HG03280 (cell line): ENCODE results near the gene TUBGCP6.

Experiments
- ATAC-seq: cut with Tn5 transposase; IDR thresholded peaks from one replicate; pipeline ENCODE4 v1.9.1; 2021; ENCODE audit warnings: mild to moderate bottlenecking, moderate library complexity; ENCODE audit not compliant: unreplicated experiment

Gene TUBGCP6

GRCh38 chr22:50198624-50199017 lies 46.2 kb downstream of the TUBGCP6 start:
- no peak for ATAC-seq

DNA sequence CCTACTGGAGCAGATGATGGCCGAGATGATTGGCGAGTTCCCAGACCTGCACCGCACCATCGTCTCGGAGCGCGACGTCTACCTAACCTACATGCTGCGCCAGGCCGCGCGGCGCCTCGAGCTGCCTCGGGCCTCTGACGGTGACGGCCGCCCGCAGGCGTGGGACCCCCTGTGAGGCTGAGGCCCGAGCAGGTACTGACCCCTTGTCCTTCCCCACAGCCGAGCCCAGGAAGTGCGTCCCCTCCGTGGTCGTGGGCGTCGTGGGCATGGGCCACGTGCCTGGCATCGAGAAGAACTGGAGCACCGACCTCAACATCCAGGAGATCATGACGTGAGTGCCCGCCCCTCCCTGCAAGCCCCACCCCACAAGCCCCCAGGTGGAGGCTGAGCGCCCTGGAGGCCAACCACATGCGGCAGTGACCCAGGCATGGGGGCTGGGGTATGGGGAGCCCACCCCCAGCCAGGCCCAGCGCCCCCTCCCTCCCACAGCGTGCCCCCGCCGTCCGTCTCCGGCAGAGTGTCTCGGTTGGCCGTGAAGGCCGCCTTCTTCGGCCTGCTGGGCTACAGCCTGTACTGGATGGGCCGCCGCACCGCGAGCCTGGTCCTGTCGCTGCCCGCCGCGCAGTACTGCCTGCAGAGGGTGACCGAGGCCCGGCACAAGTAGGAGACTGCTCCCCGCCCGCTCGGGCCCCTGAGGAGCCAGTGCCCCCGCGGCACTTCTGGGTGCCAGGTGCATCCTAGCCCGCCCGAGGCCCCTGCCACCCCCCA lies 46.8 kb downstream of the TUBGCP6 start:
- no peak for ATAC-seq

GRCh38 chr22:50197000-50197800 lies 47.6 kb downstream of the TUBGCP6 start:
- no peak for ATAC-seq

DNA sequence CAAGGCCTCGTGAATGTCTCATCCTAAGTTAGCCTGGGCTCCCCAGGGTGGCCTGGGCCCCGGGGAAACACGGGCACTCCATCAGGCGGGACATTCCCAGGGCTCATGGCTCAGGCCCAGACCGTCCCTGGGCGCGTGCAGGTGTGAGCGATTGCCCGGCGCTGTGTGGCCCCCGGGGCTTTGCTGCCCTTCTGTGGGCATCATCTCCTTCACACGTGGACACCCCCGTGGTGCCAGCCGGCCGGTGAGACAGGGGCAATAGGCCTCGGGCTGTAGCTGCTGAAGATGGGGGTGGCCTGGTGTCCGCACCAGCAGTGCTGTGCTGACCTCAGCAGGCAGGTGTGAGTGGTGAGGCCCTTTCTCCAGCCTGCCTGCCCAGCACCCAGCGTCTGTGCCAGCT lies 48.6 kb downstream of the TUBGCP6 start:
- ATAC-seq, result no peak

- no peak for ATAC-seq
Measured at GRCh38 chr22:50194037-50194805, 50.6 kb downstream of the TUBGCP6 start.

DNA sequence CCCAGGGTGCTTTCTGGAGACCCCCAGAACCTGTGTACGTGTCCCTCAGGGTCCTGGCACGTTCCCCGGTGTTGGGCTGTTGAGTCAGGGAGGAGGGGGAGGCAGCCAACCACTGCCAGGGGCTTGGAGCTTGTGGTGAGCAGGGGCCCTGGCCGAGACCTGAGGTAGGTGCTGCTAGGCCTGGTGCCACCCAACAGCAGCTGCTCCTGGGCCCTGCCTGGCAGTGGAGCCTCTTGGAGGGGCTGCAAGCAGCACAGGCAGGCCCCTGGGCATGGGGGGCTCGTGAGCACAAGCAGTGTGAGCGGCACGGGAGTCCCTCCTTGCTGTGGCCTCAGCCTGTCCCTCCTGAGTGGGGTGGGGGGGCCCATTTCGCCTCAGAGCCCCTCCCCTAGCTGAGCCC lies 51.2 kb downstream of the TUBGCP6 start:
- no peak for ATAC-seq

- no peak for ATAC-seq
Measured at GRCh38 chr22:50192436-50193204, 52.2 kb downstream of the TUBGCP6 start.

GRCh38 chr22:50190941-50191741 lies 53.7 kb downstream of the TUBGCP6 start:
- peak; percentile 28 for ATAC-seq

DNA sequence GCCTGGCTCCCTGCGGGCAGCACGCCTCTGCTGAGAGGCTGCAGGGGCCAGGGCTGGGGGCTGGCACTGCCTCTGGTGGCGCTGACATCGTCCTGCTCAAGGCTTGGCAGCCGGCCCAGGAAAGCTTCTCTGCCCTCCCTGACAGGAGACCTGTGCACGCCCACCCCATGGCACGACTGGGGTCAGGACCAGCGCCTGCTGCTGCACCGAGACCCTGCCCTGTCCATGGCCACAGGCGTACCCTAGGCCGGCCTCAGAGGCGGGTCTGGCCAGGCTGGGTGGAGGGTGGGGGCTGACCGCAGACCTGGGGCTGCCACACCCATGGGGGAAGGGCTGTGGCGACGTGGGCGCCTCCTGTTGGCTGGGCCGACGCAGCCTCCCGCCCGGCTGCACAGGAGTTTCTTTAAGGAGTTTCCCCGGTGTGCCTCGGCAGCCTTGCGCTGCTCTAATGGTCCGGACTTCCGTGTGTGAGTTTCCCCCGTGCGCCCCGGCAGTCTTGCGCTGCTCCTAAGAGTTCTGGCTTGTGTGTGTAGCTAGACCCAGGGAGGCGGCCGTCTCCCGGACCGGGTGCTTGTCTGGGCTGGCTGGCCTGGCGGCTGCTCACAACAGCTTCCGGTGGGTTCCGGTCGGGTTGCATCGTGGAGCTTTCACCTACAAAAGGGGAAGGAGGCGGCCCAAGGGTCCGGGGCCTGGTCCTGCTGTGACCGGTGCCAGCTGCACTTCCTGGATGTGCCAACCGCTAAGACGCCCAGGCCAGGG lies 54.5 kb downstream of the TUBGCP6 start:
- peak; percentile 36 for ATAC-seq

DNA sequence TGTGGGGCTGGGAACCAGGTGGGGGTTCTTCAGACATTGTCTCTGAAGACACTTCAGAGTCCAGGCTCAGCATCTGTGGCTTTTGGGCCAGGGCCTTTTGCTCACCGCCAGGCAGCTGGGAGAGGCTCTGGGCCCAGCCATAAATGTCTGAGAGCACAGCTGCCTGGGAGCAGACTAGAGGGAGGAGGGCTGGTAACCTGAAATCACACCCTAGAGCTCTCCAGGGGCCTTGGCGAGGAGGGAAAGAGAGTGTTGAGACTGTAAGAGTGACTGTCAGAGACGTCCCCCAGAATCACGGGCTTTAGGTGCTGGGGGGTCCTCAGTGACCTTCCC lies 55.0 kb downstream of the TUBGCP6 start:
- no peak for ATAC-seq

DNA sequence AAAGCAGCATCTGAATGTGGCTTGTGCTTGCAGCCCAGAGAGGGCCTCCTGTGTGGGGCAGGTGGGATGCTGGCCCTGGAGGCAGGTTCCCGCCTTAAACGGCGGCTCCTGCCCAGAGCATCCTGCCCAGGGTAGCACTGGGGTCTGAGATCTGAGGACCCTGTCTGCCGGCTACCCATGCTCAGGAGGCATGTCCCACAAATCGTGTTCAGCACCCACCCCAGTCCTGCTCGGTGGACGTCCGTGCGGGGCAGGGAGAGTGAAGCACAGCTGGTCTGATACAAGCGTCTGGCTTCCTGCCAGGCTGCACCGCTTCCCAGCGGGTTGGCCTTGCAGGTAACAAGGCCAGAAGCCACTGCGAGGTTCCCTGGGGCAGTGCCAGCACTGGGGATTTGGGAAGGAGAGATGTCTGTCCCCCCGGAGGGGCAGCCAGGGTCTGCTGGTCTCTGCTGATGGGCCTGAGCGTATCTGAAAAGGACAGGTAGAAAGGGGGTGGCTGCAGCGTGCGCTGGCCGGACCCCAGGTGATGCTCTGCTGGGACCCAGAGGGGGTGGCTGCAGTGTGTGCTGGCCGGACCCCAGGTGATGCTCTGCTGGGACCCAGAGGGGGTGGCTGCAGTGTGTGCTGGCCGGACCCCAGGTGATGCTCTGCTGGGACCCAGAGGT lies 55.5 kb downstream of the TUBGCP6 start:
- ATAC-seq, result no peak

- no peak for ATAC-seq
Measured at GRCh38 chr22:50188356-50188755, 56.5 kb downstream of the TUBGCP6 start.

- ATAC-seq, result no peak
Measured at GRCh38 chr22:50186761-50187523, 57.9 kb downstream of the TUBGCP6 start.

DNA sequence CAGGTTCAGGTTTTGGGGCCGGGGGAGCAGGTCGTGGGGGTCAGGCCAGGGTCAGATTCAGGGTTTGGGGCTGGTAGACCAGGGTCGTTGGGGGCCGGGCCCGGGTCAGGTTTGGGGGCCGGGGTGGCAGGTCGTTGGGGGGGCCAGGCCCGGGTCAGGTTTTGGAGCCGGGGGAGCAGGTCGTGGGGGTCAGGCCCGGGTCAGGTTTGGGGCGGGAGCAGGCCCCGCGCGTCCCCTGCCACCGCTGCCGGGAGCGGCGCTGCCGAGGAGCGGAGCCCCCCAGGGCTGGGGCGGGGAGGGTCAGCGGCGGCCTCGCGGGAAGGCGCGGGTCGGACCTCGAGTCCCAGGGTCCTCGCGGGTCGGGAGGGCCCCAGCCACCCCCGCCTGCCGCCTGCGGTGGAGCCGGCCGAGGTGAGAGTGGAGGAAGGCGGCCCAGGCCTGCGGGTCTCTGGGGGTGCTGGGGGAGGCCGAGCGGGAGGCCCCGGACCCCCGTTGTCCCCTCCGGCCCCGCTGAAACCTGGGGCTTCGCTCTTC lies 58.6 kb downstream of the TUBGCP6 start:
- no peak for ATAC-seq

- ATAC-seq, result peak; percentile 47
Measured at GRCh38 chr22:50185375-50186087, 59.3 kb downstream of the TUBGCP6 start, which contains the start of gene TRABD. Gene TRABD, plus strand, starts transcription at chr22:50185913. Its CDS starts 7,148 bp downstream, at chr22:50193061.

DNA sequence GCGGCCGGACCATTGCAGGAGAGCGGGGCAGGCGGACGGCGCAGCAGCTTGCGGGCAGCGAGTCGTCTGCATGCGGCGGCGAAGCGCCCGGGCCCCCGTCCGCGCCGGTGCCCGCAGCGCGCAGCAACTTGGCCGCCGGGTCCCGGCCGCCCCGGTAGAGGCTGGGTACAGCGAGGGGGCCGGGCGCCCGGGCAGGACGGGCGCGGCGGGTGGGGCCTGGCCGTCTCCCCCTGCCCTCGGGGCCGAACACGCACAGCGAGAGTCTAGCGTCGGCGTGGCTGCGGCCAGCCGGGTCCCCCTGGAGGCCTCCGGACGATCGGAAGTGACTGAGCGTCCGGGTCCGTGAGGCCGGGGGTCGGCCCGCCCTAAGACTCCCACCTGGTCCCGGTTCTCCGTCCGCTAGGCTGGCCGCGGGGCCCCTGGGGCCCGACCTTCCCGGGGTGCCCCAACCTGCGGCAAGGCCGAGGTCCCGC lies 59.9 kb downstream of the TUBGCP6 start:
- no peak for ATAC-seq
